Keratinocyte (primary cell): Measurements from ENCODE around the gene SMIM35. TPM values are rescaled to one million over a fixed set of nuclear protein-coding genes. Genes with fewer than 3 reads are reported as not detected.
"Not testable (repeated sequence)": the region's sequence is repeated elsewhere in the genome, so short reads cannot be mapped to it uniquely, and the experiment has no call there.

ENCODE experiments used
- DNase-seq: peaks from one replicate; pipeline ENCODE4 v3.0.0-alpha.2; 2011; ENCODE audit warnings: low read depth, missing footprints, low spot score
- FAIRE-seq: peaks from 2 replicates; lab custom pipeline; 2011; peaks lifted over from hg19 to GRCh38; lab: Jason Lieb, UNC
- H2AFZ ChIP-seq: 2 replicates; pipeline ENCODE4 v1.6.0; 2012; ENCODE audit warnings: low read length, control low read depth, inconsistent platforms; ENCODE audit not compliant: control insufficient read depth
- H3K27ac ChIP-seq: 2 replicates; pipeline ENCODE4 v1.5.1; 2011; ENCODE audit warnings: low read length; ENCODE audit not compliant: control insufficient read depth, insufficient read depth
- H3K27me3 ChIP-seq: 3 replicates; pipeline ENCODE4 v1.6.0; 2011; ENCODE audit warnings: low read length; ENCODE audit not compliant: control insufficient read depth, insufficient read depth; ENCODE audit errors: extremely low read depth
- H3K36me3 ChIP-seq, 2 experiments: 2 replicates in 1 of 2; 3 replicates in 1 of 2; pipeline ENCODE4 v1.5.1; 2011; ENCODE audit warnings: low read length in 2 of 2, mild to moderate bottlenecking in 1 of 2; ENCODE audit not compliant: control insufficient read depth in 2 of 2, insufficient read depth in 2 of 2; ENCODE audit errors: extremely low read depth in 1 of 2
- H3K4me1 ChIP-seq: 3 replicates; pipeline ENCODE4 v1.5.1; 2011; ENCODE audit warnings: low read length; ENCODE audit not compliant: control insufficient read depth, insufficient read depth; ENCODE audit errors: extremely low read depth
- H3K4me2 ChIP-seq: 3 replicates; pipeline ENCODE4 v1.6.0; 2011; ENCODE audit warnings: low read depth, low read length; ENCODE audit not compliant: control insufficient read depth, insufficient read depth; ENCODE audit errors: extremely low read depth
- H3K4me3 ChIP-seq, 3 experiments: fragments of 200-600 bp in 1 of 3; sonication (generic) in 1 of 3; 2 replicates in 2 of 3; 3 replicates in 1 of 3; pipeline ENCODE4 v1.5.1; 2011 to 2016; ENCODE audit warnings: low read length in 3 of 3, mild to moderate bottlenecking in 3 of 3, control low read depth in 2 of 3, inconsistent platforms in 1 of 3, low read depth in 1 of 3, mixed read lengths in 1 of 3, mixed run types in 1 of 3, moderate library complexity in 1 of 3; ENCODE audit not compliant: control insufficient read depth in 2 of 3, insufficient read depth in 2 of 3; ENCODE audit errors: extremely low read depth in 1 of 3
- H3K79me2 ChIP-seq: 2 replicates; pipeline ENCODE4 v1.6.0; 2012; ENCODE audit warnings: low read length; ENCODE audit not compliant: control insufficient read depth, insufficient read depth
- H3K9ac ChIP-seq: 3 replicates; pipeline ENCODE4 v1.6.0; 2011; ENCODE audit warnings: low read length; ENCODE audit not compliant: control insufficient read depth, insufficient read depth; ENCODE audit errors: extremely low read depth
- H3K9me1 ChIP-seq: 3 replicates; pipeline ENCODE4 v1.6.0; 2011; ENCODE audit warnings: low read length; ENCODE audit not compliant: control insufficient read depth, insufficient read depth; ENCODE audit errors: extremely low read depth
- H3K9me3 ChIP-seq: 2 replicates; pipeline ENCODE4 v1.5.1; 2012; ENCODE audit warnings: low read depth, low read length; ENCODE audit not compliant: control insufficient read depth
- H4K20me1 ChIP-seq: 3 replicates; pipeline ENCODE4 v1.6.0; 2011; ENCODE audit warnings: low read length; ENCODE audit not compliant: control insufficient read depth, insufficient read depth; ENCODE audit errors: extremely low read depth
- CTCF ChIP-seq, 3 experiments: IDR thresholded peaks in 1 of 3; conservative IDR thresholded peaks in 1 of 3; optimal IDR thresholded peaks in 1 of 3; 2 replicates in 2 of 3; 3 replicates in 1 of 3; pipeline versions ENCODE3 to v1.5.1; 2011; ENCODE audit warnings: low read length in 3 of 3, mild to moderate bottlenecking in 3 of 3, moderate library complexity in 2 of 3, control low read depth in 1 of 3, inconsistent platforms in 1 of 3; ENCODE audit not compliant: insufficient read depth in 2 of 3; ENCODE audit errors: extremely low read depth in 1 of 3
- EZH2 ChIP-seq: IDR thresholded peaks from one replicate; pipeline ENCODE4 v1.6.1; 2012; ENCODE audit warnings: inconsistent platforms, mild to moderate bottlenecking, low read length, moderate library complexity
- dilution Hi-C: fragments of 300-500 bp; cut with MboI; formaldehyde crosslinking; loops from one replicate; pipeline ENCODE4 v1.7.0; 2020; ENCODE audit warnings: low sequenced_read_pairs; ENCODE audit not compliant: extremely low pct_ligation_motif_present
- polyA plus RNA-seq, 5 experiments: library from polyadenylated mRNA; depleted of rRNA in 3 of 5; stranded (reverse) in 3 of 5; stranded (forward) in 1 of 5; unstranded in 1 of 5; fragments of >200 nt; gene quantifications; 1 replicate in 1 of 5; 2 replicates in 3 of 5; 3 replicates in 1 of 5; pipeline versions ENCODE4 v1.2.1 to v1.2.3, GENCODE V29; 2011 to 2012; ENCODE audit warnings: missing spikeins in 2 of 5, low read depth in 1 of 5, low replicate concordance in 1 of 5

The SMIM35 gene
- polyA plus RNA-seq, 1 donor (not counting 4 experiments of a cell fraction or from before 2014, with no cell fraction given) = not detected

- no peaks in the 10 kb centered on the region for H3K9me1 ChIP-seq
- no peaks in the 10 kb centered on the region for H3K36me3 ChIP-seq
- no peak overlapping the region for H3K4me3 ChIP-seq
- no peak overlapping the region for H3K4me2 ChIP-seq
- dilution Hi-C loops = no loop called here
- TF ChIP-seq CTCF (optimal IDR thresholded peaks at IDR 0.05 in 1 of 3, IDR thresholded peaks at IDR 0.05 in 1 of 3, conservative IDR thresholded peaks at IDR 0.05 in 1 of 3; ENCODE audit: extremely low read depth in 1 of 3, insufficient read depth in 2 of 3, low read length in 3 of 3) (no peak), EZH2 (no peak)
- no peak for FAIRE-seq
- no peak for DNase-seq
- H3K9ac ChIP-seq = no peak overlapping the region
- H2AFZ ChIP-seq = no peak overlapping the region
- H3K9me3 ChIP-seq = no peaks in the 10 kb centered on the region
- no peaks in the 10 kb centered on the region for H4K20me1 ChIP-seq
- no peaks in the 10 kb centered on the region for H3K4me1 ChIP-seq
- peaks cover 5% of the 10 kb centered on the region for H3K27me3 ChIP-seq
- H3K79me2 ChIP-seq = no peaks in the 10 kb centered on the region
- no peak overlapping the region for H3K27ac ChIP-seq
Observed at GRCh38 chr11:117979481-117980211, 107.1 kb downstream of the SMIM35 start.

GRCh38 chr11:117978991-117979390 is 107.8 kb downstream of the SMIM35 start:
- Histone ChIP-seq H3K9me1 (no peaks in the 10 kb centered on the region), H3K36me3 (no peaks in the 10 kb centered on the region), H3K4me2 (no peak overlapping the region), H3K27ac (no peak overlapping the region), H3K9ac (no peak overlapping the region), H2AFZ (no peak overlapping the region), H3K4me3 (no peak overlapping the region), H3K4me1 (no peaks in the 10 kb centered on the region), H4K20me1 (no peaks in the 10 kb centered on the region), H3K79me2 (no peaks in the 10 kb centered on the region), H3K9me3 (no peaks in the 10 kb centered on the region), H3K27me3 (peaks cover 4% of the 10 kb centered on the region)
- FAIRE-seq (no peak), DNase-seq (no peak)
- dilution Hi-C loops = no loop called here
- no peak for TF ChIP-seq EZH2
- TF ChIP-seq CTCF (optimal IDR thresholded peaks at IDR 0.05 in 1 of 3, IDR thresholded peaks at IDR 0.05 in 1 of 3, conservative IDR thresholded peaks at IDR 0.05 in 1 of 3; ENCODE audit: extremely low read depth in 1 of 3, insufficient read depth in 2 of 3, low read length in 3 of 3) = no peak

GRCh38 chr11:117978291-117978910 is 108.4 kb downstream of the SMIM35 start:
- dilution Hi-C loops, H3K9me1 ChIP-seq, H3K36me3 ChIP-seq, H2AFZ ChIP-seq, H3K4me3 ChIP-seq, H3K4me1 ChIP-seq, H3K27me3 ChIP-seq, H4K20me1 ChIP-seq, H3K9ac ChIP-seq, H3K79me2 ChIP-seq, FAIRE-seq, H3K27ac ChIP-seq, H3K4me2 ChIP-seq, DNase-seq, H3K9me3 ChIP-seq: not testable (repeated sequence)
